NB4 (cell line): Measurements from ENCODE around the gene SPP2.

ENCODE experiments used
- MYC ChIP-seq: IDR thresholded peaks from 2 replicates; pipeline ENCODE4 v1.6.1; 2011; ENCODE audit warnings: low read depth, low read length
- POLR2A ChIP-seq: IDR thresholded peaks from 2 replicates; pipeline ENCODE4 v1.6.1; 2011; ENCODE audit warnings: mild to moderate bottlenecking; ENCODE audit not compliant: insufficient read length; ENCODE audit errors: extremely low read depth
- TF ChIP-seq, protein P1 (sequence below): IDR thresholded peaks from one replicate; pipeline ENCODE4 v1.5.1; 2012; ENCODE audit warnings: low read depth, low read length
- TF ChIP-seq, protein P2 (sequence below): IDR thresholded peaks from 2 replicates; pipeline ENCODE4 v1.6.1; 2011; ENCODE audit warnings: low read depth, low read length

- no peak for TF ChIP-seq POLR2A
- TF ChIP-seq, protein P1, sequence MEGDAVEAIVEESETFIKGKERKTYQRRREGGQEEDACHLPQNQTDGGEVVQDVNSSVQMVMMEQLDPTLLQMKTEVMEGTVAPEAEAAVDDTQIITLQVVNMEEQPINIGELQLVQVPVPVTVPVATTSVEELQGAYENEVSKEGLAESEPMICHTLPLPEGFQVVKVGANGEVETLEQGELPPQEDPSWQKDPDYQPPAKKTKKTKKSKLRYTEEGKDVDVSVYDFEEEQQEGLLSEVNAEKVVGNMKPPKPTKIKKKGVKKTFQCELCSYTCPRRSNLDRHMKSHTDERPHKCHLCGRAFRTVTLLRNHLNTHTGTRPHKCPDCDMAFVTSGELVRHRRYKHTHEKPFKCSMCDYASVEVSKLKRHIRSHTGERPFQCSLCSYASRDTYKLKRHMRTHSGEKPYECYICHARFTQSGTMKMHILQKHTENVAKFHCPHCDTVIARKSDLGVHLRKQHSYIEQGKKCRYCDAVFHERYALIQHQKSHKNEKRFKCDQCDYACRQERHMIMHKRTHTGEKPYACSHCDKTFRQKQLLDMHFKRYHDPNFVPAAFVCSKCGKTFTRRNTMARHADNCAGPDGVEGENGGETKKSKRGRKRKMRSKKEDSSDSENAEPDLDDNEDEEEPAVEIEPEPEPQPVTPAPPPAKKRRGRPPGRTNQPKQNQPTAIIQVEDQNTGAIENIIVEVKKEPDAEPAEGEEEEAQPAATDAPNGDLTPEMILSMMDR, result no peak
- TF ChIP-seq, protein P2, sequence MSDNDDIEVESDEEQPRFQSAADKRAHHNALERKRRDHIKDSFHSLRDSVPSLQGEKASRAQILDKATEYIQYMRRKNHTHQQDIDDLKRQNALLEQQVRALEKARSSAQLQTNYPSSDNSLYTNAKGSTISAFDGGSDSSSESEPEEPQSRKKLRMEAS, result no peak
- no peak for TF ChIP-seq MYC
Observed at GRCh38 chr2:234026693-234027254, 23.7 kb upstream of the SPP2 start.
